Measurements from ENCODE around the gene GRN.
"Not testable (repeated sequence)": the region's sequence is repeated elsewhere in the genome, so short reads cannot be mapped to it uniquely, and the experiment has no call there.

The GRN gene

DNA sequence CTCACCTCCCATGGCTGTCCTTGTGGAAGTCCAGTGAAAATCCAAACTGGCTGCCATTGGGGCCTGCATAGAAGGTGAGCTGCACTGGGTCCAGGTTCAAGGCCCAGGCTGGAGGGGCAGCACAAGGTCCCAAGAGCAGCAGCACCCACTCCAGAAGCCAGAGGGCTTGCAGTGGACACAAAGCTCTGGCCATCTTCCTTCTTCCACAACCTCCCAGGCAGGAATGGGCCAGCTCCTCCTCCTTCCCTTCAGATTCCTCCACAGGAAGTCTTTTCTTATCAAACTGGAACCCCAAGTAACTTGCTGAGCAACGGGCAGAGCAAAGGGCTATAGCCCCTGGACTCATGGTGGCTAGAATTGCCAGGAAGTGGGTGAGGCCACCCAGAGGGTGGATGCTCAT lies 44.2 kb downstream of the GRN start, which contains the start of gene ITGA2B:
Gene ITGA2B (minus strand): TSS at position 369 of the 400 bp plus-strand sequence. CDS start 176 bp downstream, at position 193.
- no peaks in the 10 kb centered on the region for H3K36me3 ChIP-seq (ENCODE audit: control insufficient read depth, low read length)
- H3K9me2 ChIP-seq (replicated peaks; ENCODE audit: control insufficient read depth, low read length) = no peaks in the 10 kb centered on the region
- no peak within 1 kb of the TSS for H3K4me2 ChIP-seq (ENCODE audit: low read length)
- TF ChIP-seq, protein P1, sequence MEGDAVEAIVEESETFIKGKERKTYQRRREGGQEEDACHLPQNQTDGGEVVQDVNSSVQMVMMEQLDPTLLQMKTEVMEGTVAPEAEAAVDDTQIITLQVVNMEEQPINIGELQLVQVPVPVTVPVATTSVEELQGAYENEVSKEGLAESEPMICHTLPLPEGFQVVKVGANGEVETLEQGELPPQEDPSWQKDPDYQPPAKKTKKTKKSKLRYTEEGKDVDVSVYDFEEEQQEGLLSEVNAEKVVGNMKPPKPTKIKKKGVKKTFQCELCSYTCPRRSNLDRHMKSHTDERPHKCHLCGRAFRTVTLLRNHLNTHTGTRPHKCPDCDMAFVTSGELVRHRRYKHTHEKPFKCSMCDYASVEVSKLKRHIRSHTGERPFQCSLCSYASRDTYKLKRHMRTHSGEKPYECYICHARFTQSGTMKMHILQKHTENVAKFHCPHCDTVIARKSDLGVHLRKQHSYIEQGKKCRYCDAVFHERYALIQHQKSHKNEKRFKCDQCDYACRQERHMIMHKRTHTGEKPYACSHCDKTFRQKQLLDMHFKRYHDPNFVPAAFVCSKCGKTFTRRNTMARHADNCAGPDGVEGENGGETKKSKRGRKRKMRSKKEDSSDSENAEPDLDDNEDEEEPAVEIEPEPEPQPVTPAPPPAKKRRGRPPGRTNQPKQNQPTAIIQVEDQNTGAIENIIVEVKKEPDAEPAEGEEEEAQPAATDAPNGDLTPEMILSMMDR (IDR thresholded peaks at IDR 0.05; ENCODE audit: low read depth, low read length, poor library complexity, severe bottlenecking) = no peak
- TF ChIP-seq EZH2phosphoT487 (IDR thresholded peaks at IDR 0.05; ENCODE audit: borderline replicate concordance, low read length) = no peak
- H3K9me3 ChIP-seq (ENCODE audit: control insufficient read depth, insufficient read depth, low read length) = no peaks in the 10 kb centered on the region
- H3K27ac ChIP-seq (ENCODE audit: low read depth, low read length) = no peak within 1 kb of the TSS
- 0 out of 2 replicates have a peak, but pooled peaks cover 2% of the 10 kb centered on the region for H3F3A ChIP-seq (ENCODE audit: control insufficient read depth, insufficient read depth)
- peaks cover 15% of the 10 kb centered on the region for H3K27me3 ChIP-seq (ENCODE audit: control insufficient read depth, low read length)
- H4K20me1 ChIP-seq (ENCODE audit: control insufficient read depth, insufficient read depth, low read depth, low read length) = no peaks in the 10 kb centered on the region
- H3K79me2 ChIP-seq (ENCODE audit: control insufficient read depth, low read length) = no peaks in the 10 kb centered on the region
- peaks cover 5% of the 10 kb centered on the region; the same call in 1 of the 2 replicates for H3K4me1 ChIP-seq (ENCODE audit: control insufficient read depth, low read length)
- H3K4me3 ChIP-seq (ENCODE audit: low read length) = no peak within 1 kb of the TSS

DNA sequence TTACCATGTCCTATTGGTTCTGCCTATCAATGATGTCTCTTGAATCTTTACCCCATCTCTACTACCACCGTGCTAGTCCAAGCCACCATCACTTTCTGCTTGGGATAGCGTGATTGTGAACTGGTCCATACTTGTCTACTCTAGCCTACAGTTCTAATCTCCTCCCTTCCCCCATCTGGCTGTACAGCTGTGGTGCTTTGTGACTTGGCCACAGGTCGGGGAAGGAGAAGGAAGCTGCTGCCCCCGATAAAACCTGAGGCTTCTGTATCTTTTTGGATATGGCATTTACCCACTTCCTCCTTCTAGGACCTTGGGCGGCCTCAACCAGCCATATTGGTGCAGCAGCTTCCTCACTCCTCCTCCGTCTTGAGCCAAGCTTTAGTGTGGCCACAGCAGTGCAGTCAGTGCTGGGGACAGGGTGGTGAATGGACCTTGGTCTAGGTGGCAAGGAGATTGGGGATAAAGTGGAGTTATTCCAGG lies 44.7 kb downstream of the GRN start:
- Histone ChIP-seq H3K36me3 (ENCODE audit: control insufficient read depth, low read length) (no peaks in the 10 kb centered on the region), H3K4me2 (ENCODE audit: low read length) (no peak overlapping the region), H3K4me3 (ENCODE audit: low read length) (no peak overlapping the region), H3K9me3 (ENCODE audit: control insufficient read depth, insufficient read depth, low read length) (no peaks in the 10 kb centered on the region), H3K27me3 (ENCODE audit: control insufficient read depth, low read length) (peaks cover 10% of the 10 kb centered on the region), H4K20me1 (ENCODE audit: control insufficient read depth, insufficient read depth, low read depth, low read length) (no peaks in the 10 kb centered on the region), H3F3A (ENCODE audit: control insufficient read depth, insufficient read depth) (0 out of 2 replicates have a peak, but pooled peaks cover 2% of the 10 kb centered on the region), H3K79me2 (ENCODE audit: control insufficient read depth, low read length) (no peaks in the 10 kb centered on the region), H3K9me2 (replicated peaks; ENCODE audit: control insufficient read depth, low read length) (no peaks in the 10 kb centered on the region), H3K27ac (ENCODE audit: low read depth, low read length) (no peak overlapping the region), H3K4me1 (ENCODE audit: control insufficient read depth, low read length) (peaks cover 4% of the 10 kb centered on the region; the same call in 1 of the 2 replicates)
- TF ChIP-seq, protein P1 (IDR thresholded peaks at IDR 0.05; ENCODE audit: low read depth, low read length, poor library complexity, severe bottlenecking) = no peak
- no peak for TF ChIP-seq EZH2phosphoT487 (IDR thresholded peaks at IDR 0.05; ENCODE audit: borderline replicate concordance, low read length)

DNA sequence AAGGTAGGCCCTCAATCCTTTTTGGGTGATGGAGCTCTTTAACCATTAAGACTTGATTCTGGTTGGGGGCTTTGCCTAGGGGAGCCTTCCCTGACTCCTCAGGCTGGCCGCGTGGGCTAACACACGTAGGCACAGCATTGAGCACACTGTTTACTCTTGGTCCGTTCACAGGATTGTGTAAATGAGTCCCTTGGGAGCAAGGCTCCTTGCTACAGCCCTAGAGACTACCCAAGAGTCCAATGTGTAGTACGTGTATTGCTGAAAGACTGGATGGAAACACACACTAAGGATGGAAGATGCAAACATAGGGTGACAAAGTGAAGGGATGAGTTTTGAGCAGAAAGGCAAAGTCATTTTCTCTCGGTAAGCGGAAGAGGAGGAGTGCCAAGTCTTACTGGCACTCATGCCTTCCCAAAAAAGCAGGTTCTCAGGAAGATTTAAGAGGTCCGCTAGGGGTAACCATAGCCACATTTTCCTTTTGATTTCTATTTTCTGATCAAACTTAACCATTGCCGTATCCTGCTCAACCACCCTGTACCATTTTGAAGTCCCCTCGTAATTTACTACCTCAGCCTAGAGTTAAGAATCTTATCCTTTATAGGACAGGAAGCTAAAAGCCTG lies 45.3 kb downstream of the GRN start:
- H3F3A ChIP-seq (ENCODE audit: control insufficient read depth, insufficient read depth) = 0 out of 2 replicates have a peak, but pooled peaks cover 2% of the 10 kb centered on the region
- no peak overlapping the region for H3K4me2 ChIP-seq (ENCODE audit: low read length)
- TF ChIP-seq, protein P1 (IDR thresholded peaks at IDR 0.05; ENCODE audit: low read depth, low read length, poor library complexity, severe bottlenecking) = no peak
- no peak for TF ChIP-seq EZH2phosphoT487 (IDR thresholded peaks at IDR 0.05; ENCODE audit: borderline replicate concordance, low read length)
- peaks cover 9% of the 10 kb centered on the region for H3K27me3 ChIP-seq (ENCODE audit: control insufficient read depth, low read length)
- H3K4me1 ChIP-seq (ENCODE audit: control insufficient read depth, low read length) = no peaks in the 10 kb centered on the region
- no peaks in the 10 kb centered on the region for H3K9me2 ChIP-seq (replicated peaks; ENCODE audit: control insufficient read depth, low read length)
- H3K4me3 ChIP-seq (ENCODE audit: low read length) = no peak overlapping the region
- H3K36me3 ChIP-seq (ENCODE audit: control insufficient read depth, low read length) = no peaks in the 10 kb centered on the region
- no peaks in the 10 kb centered on the region for H3K9me3 ChIP-seq (ENCODE audit: control insufficient read depth, insufficient read depth, low read length)
- no peaks in the 10 kb centered on the region for H3K79me2 ChIP-seq (ENCODE audit: control insufficient read depth, low read length)
- H4K20me1 ChIP-seq (ENCODE audit: control insufficient read depth, insufficient read depth, low read depth, low read length) = no peaks in the 10 kb centered on the region
- no peak overlapping the region for H3K27ac ChIP-seq (ENCODE audit: low read depth, low read length)

- H3K4me1 ChIP-seq (ENCODE audit: control insufficient read depth, low read length); H4K20me1 ChIP-seq (ENCODE audit: control insufficient read depth, insufficient read depth, low read depth, low read length); H3K27me3 ChIP-seq (ENCODE audit: control insufficient read depth, low read length); H3F3A ChIP-seq (ENCODE audit: control insufficient read depth, insufficient read depth); H3K4me3 ChIP-seq (ENCODE audit: low read length); H3K9me2 ChIP-seq (replicated peaks; ENCODE audit: control insufficient read depth, low read length); H3K27ac ChIP-seq (ENCODE audit: low read depth, low read length); H3K4me2 ChIP-seq (ENCODE audit: low read length); H3K79me2 ChIP-seq (ENCODE audit: control insufficient read depth, low read length); H3K9me3 ChIP-seq (ENCODE audit: control insufficient read depth, insufficient read depth, low read length): not testable (repeated sequence)
- H3K36me3 ChIP-seq (ENCODE audit: control insufficient read depth, low read length) = peaks cover 19% of the 10 kb centered on the region
Measured at GRCh38 chr17:44394112-44394511, 49.0 kb downstream of the GRN start.
